Ishikawa (cell line): ENCODE data around the gene IP6K3.

ENCODE experiments used
- FOXM1 ChIP-seq: IDR thresholded peaks from 2 replicates; pipeline ENCODE4 v1.6.1; 2012; ENCODE audit warnings: low read depth, borderline replicate concordance
- MAX ChIP-seq: IDR thresholded peaks from 2 replicates; pipeline ENCODE4 v1.6.1; 2012
- RAD21 ChIP-seq: IDR thresholded peaks from 2 replicates; pipeline ENCODE4 v1.6.1; 2012; ENCODE audit warnings: low read depth
- YY1 ChIP-seq: IDR thresholded peaks from 2 replicates; pipeline ENCODE4 v1.6.1; 2012; ENCODE audit warnings: low read depth

- TF ChIP-seq RAD21 = no peak
- TF ChIP-seq FOXM1 = no peak
- TF ChIP-seq YY1 = no peak
- no peak for TF ChIP-seq MAX
These were observed 13.4 kb upstream of the IP6K3 start for GRCh38 chr6:33759887-33760629.
